Measurements from ENCODE around the gene IFITM5. TPM values are rescaled to one million over a fixed set of nuclear protein-coding genes. Genes with fewer than 3 reads are reported as not detected.
"Not testable (repeated sequence)": the region's sequence is repeated elsewhere in the genome, so short reads cannot be mapped to it uniquely, and the experiment has no call there.

IFITM5 gene
- total and polyA plus RNA-seq, 5 experiments from 2014 or later = not detected

DNA sequence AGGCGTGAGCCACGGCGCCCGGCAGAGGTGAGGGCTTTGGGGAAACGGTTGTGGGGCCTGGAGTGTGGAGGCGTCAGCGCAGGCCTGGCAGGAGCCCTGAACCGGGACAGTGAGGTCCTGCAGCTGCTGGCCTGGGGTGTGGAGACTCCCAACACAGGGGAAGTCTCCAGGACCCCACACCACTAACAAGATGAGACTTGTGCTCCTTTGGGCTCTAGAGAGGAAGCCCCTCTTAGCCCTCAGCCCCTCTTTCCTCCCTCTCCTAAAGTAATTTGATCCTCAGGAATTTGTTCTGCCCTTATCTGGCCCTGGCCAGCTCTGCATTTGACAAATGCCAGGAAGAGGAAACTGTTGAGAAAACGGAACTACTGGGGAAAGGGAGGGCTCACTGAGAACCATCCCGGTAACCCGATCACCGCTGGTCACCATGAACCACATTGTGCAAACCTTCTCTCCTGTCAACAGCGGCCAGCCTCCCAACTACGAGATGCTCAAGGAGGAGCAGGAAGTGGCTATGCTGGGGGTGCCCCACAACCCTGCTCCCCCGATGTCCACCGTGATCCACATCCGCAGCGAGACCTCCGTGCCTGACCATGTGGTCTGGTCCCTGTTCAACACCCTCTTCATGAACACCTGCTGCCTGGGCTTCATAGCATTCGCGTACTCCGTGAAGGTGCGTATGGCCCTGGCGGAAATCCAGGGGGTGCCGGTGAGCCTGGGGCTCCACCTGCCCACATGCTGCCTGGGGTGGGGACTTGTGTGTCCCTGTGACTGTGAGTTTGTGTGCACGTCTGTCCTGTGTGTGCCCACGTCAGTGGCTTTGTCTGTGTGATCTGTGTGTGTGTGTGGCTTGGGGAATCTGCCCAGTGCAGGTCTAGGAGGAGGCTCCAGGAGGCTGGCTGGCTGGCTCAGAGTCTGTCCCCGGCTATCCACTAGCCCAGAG is 8.7 kb upstream of the IFITM5 start, which contains the start of gene IFITM2:
Gene IFITM2 (plus strand): TSS at position 51 of the 943 bp plus-strand sequence. CDS start 377 bp downstream, at position 428.
- peaks cover 27 to 68% (median 55%) of the 10 kb centered on the region in 4 donors for H3K4me1 Mint-ChIP-seq
- H3K36me3 Mint-ChIP-seq, H3K9me3 Mint-ChIP-seq, H3K27me3 Mint-ChIP-seq: not testable (repeated sequence)
- peak within 1 kb of the TSS; percentile 95 to 100 (median 98) for H3K27ac Mint-ChIP-seq
- peak within 1 kb of the TSS; percentile 90 to 100 (median 94) for H3K4me3 Mint-ChIP-seq
- ATAC-seq (peak; percentile 59 to 81), DNase-seq (peak in 9 of 10 donors; percentile 42 to 84 (median 72))
- POLR2A ChIA-PET = interaction anchor here (0.6 to 11.2 kb wide), 16 partner anchors 8 to 142 kb away, joined by 3 to 122 read pairs (median 8); partner anchors contain the start of genes BET1L, IFITM1, IFITM3 and PGGHG

DNA sequence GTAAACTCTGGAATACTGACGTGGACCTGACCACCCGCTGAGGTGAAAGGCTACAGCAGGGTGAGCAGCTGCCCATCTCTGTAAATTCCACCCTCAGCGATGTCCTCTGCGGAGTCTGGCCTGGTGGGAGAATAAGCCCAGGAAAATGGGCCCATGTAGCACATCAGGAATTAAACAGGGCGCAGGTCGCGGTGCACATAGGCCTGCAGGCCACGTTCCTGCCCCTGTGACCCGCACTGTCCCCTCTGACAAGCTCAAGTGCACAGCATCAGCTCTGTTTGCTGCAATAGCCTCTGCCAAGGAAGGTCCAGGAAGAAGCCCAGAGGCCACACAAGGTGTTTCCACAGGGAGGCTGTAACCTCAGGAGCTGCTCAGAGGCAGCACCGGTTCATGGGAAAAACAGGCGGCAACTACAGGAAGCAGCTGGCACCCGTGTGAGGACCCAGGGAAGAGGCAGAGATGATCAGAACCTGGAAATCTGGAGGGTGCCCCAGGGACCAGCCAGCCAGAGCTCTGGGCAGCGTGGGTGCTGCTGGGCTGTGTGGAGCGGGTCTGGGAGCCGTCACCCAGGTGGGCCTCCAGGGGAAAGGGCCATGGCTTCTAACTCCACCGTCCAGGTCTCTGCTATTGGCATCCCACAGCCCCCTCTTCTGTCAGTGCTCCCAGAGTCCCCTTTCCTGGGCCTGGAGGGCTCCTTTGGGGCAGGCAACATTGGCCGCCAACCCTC is 7.5 kb upstream of the IFITM5 start:
- Mint-ChIP-seq H3K36me3 (peaks cover 0 to 8% (median 6%) of the 10 kb centered on the region in 3 donors), H3K4me3 (peak overlapping the region; percentile 18 to 97 (median 93)), H3K27me3 (no peaks in the 10 kb centered on the region), H3K27ac (peak overlapping the region in 9 of 10 donors; percentile 91 to 100 (median 97)), H3K4me1 (peaks cover 26 to 65% (median 51%) of the 10 kb centered on the region in 4 donors), H3K9me3 (no peaks in the 10 kb centered on the region)
- no peak for DNase-seq
- no peak for ATAC-seq
- POLR2A ChIA-PET = interaction anchor here (0.7 to 11.2 kb wide), 15 partner anchors 8 to 143 kb away, joined by 3 to 122 read pairs (median 7); partner anchors contain the start of genes BET1L, IFITM1, PGGHG and PTDSS2

DNA sequence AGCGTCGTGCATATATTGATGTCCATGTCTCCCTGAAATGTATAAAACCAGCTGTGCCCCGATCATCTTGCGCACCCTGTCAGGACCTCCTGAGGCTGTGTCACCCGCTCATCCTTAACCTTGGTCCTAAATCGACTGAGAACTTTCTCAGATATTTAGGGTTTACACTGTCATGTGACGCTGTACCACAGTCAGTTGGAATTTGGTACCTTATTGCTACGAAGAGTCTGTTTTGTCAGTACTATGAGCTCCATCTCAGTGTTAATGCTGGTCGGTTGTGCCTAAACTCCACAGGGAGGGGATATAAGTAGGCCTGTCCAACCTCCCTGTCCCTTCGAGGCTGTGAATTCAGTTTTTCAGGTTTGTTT is 6.5 kb upstream of the IFITM5 start:
- peak overlapping the region in 9 of 10 donors; percentile 11 to 97 (median 86) for H3K27ac Mint-ChIP-seq
- peaks cover 0 to 8% (median 6%) of the 10 kb centered on the region in 3 donors for H3K36me3 Mint-ChIP-seq
- H3K4me1 Mint-ChIP-seq = peaks cover 27 to 68% (median 57%) of the 10 kb centered on the region in 4 donors
- DNase-seq (no peak), ATAC-seq (no peak)
- H3K9me3 Mint-ChIP-seq = no peaks in the 10 kb centered on the region
- POLR2A ChIA-PET = interaction anchor here (0.8 to 11.2 kb wide), 16 partner anchors 10 to 144 kb away, joined by 3 to 122 read pairs (median 8); partner anchors contain the start of genes BET1L, IFITM1, PGGHG and PTDSS2
- peak overlapping the region in 6 of 10 donors; percentile 8 to 72 (median 40) for H3K4me3 Mint-ChIP-seq
- H3K27me3 Mint-ChIP-seq = peaks cover 0 to 2% (median 0%) of the 10 kb centered on the region in 5 donors

DNA sequence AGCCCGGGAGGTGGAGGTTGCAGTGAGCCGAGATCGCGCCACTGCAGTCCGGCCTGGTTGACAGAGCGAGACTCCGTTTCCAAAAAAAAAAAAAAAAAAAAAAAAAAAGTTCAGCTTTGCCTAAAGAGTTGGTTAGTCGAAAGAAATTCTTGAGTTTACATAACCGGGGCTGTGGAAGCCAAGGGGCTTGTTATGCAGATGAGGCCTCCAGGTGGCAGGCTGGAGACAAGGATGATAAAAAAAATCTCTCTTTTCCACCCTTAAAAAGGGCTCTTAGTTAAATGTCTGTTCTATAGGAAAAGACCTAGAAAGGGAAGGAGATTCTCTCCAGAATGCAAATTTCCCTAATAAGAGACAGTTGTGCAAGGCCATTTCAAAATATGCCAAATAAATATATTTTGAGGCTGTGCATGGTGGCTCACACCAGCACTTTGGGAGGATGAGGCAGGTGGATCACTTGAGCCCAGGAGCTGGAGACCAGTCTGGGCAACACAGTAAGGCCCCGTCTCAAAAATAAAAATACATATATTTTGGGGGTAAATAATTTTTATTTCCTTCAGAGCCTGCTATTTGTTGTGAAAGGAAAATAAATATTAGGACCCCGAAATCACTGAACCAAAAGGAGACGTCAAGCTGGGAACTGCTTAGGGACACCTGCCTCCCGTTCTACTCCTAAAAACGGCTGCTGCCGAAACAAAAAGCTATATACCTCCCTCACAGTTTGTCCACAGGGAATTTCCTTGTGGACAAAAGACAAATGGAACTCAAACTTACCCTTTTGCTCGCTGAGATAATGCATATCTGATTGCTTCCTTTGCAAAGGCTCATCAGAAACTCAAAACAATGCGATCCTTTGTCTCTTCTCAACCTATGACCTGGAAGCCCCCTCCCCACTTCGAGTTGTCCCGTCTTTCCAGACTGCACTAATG is 5.9 kb upstream of the IFITM5 start:
- Mint-ChIP-seq H3K9me3 (no peaks in the 10 kb centered on the region), H3K27ac (peak overlapping the region; percentile 48 to 97 (median 88)), H3K27me3 (peaks cover 0 to 2% (median 0%) of the 10 kb centered on the region in 5 donors), H3K36me3 (peaks cover 0 to 8% (median 6%) of the 10 kb centered on the region in 3 donors), H3K4me1 (peaks cover 32 to 74% (median 63%) of the 10 kb centered on the region in 4 donors), H3K4me3 (peak overlapping the region in 7 of 10 donors; percentile 30 to 72 (median 36))
- DNase-seq (peak in 8 of 10 donors; percentile 59 to 86 (median 71)), ATAC-seq (peak; percentile 11 to 30)
- POLR2A ChIA-PET = interaction anchor here (0.6 to 11.2 kb wide), 24 partner anchors 9 to 144 kb away, joined by 3 to 122 read pairs (median 5); partner anchors contain the start of genes IFITM1, PGGHG and PTDSS2

DNA sequence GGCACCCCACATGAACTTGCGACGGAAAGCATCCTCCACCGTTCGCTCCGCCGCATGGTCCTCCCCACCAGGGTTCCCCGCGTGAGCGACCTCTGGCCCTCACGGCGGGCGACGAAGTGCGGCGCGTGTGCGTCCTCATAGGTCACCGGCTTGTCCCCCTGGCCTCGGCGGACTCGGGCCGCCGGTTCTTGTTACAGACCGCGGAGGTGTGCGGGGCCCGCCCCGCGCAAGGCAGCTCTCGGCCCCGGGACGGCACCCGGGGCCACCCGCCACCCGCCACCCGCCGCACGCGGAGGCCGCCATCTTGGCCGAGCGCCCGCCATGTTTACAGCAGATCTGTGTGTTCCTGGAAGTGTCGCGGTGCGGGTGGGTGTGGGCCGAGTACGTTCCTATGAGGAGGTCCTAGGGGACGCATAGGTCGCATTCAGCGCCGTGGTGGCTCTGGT is 4.8 kb upstream of the IFITM5 start:
- ATAC-seq = no peak
- no peak overlapping the region for H3K4me3 Mint-ChIP-seq
- H3K27ac Mint-ChIP-seq = peak overlapping the region in 2 of 10 donors; percentile 58 to 59
- H3K27me3 Mint-ChIP-seq = peaks cover 0 to 2% (median 0%) of the 10 kb centered on the region in 5 donors
- H3K36me3 Mint-ChIP-seq = peaks cover 0 to 4% (median under 1%) of the 10 kb centered on the region in 3 donors
- DNase-seq = no peak
- POLR2A ChIA-PET = interaction anchor here (0.6 to 11.2 kb wide), 11 partner anchors 10 to 93 kb away, joined by 3 to 122 read pairs (median 5); partner anchors contain the start of genes IFITM1 and PGGHG
- H3K9me3 Mint-ChIP-seq = no peaks in the 10 kb centered on the region
- H3K4me1 Mint-ChIP-seq = peaks cover 27 to 72% (median 63%) of the 10 kb centered on the region in 4 donors

DNA sequence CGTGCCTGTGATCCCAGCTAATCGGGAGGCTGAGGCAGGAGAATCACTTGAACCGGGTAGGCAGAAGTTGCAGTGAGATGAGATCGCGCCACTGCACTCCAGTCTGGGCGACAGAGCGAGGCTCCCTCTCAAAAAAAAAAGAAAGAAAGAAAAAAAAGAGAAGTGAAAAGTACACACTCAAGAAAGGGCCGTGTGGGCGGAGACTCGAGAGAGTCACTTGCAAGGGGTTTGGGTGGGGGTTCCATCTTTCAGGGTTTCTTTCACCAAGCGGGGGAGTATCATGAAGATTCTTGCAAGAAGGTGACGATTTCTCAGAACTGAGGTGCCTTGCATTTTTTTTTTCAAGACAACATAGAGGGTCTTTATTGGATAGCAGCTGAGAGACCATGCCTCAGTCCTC is 4.0 kb upstream of the IFITM5 start:
- peak overlapping the region in 6 of 10 donors; percentile 7 to 62 (median 26) for H3K4me3 Mint-ChIP-seq
- no peaks in the 10 kb centered on the region for H3K9me3 Mint-ChIP-seq
- H3K27me3 Mint-ChIP-seq = peaks cover 0 to 2% (median 0%) of the 10 kb centered on the region in 5 donors
- peak overlapping the region in 9 of 10 donors; percentile 24 to 88 (median 58) for H3K27ac Mint-ChIP-seq
- POLR2A ChIA-PET = interaction anchor here (0.9 to 11.2 kb wide), 8 partner anchors 10 to 82 kb away, joined by 3 to 122 read pairs (median 6); partner anchors contain the start of genes IFITM1 and PGGHG
- peaks cover 0 to under 1% (median 0%) of the 10 kb centered on the region in 3 donors for H3K36me3 Mint-ChIP-seq
- H3K4me1 Mint-ChIP-seq = peaks cover 22 to 72% (median 61%) of the 10 kb centered on the region in 4 donors
- no peak for ATAC-seq
- DNase-seq = no peak

DNA sequence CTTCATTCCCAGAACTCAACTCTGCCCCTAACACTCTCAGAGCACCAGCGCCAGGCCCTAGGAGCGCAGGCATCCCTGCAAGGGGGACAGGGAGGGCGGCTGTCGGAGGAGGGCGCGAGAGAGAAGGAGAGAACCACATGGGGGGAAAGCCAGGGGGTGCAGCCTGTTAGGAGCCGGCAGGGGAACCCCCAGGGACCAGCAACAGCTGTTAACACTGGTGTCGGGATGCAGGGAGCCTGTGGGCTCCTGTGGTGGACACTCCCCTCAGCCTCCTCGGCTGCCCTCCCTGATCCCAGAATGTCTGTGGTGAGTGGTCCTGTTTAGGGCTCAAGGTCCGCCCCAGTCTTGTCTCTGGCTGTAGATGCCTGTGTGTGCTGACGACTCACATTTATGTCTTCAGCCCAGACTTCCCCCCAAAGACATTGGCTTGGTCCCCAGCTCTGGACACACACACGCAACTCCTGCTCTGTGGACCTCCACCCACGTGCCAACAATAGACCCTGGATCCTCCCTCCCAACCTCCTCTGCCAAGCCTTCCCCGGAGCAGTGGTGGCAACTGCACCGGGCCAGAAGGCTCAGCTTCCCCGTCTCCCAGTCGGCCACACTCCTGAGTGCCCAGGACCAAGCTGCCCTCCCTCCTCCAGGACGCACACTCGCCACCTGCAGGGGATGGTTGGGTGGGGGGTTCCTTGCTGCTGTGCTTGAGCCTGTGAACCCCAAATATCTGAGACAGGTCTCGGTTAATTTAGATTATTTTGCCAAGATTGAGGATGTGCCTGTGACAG is 817 bp upstream of the IFITM5 start:
- ATAC-seq = peak; percentile 19 to 53
- peak in 5 of 10 donors; percentile 55 to 75 (median 57) for DNase-seq
- Mint-ChIP-seq H3K27ac (peak overlapping the region in 6 of 10 donors; percentile 38 to 81 (median 60)), H3K27me3 (peaks cover 0 to 2% (median 0%) of the 10 kb centered on the region in 5 donors), H3K36me3 (peaks cover 0 to under 1% (median 0%) of the 10 kb centered on the region in 3 donors), H3K4me3 (peak overlapping the region in 4 of 10 donors; percentile 12 to 48 (median 45)), H3K4me1 (peaks cover 18 to 62% (median 57%) of the 10 kb centered on the region in 4 donors), H3K9me3 (no peaks in the 10 kb centered on the region)
- POLR2A ChIA-PET = interaction anchor here (0.7 to 11.2 kb wide), 11 partner anchors 11 to 107 kb away, joined by 3 to 122 read pairs (median 3); partner anchors contain the start of genes BET1L, PGGHG and RIC8A

DNA sequence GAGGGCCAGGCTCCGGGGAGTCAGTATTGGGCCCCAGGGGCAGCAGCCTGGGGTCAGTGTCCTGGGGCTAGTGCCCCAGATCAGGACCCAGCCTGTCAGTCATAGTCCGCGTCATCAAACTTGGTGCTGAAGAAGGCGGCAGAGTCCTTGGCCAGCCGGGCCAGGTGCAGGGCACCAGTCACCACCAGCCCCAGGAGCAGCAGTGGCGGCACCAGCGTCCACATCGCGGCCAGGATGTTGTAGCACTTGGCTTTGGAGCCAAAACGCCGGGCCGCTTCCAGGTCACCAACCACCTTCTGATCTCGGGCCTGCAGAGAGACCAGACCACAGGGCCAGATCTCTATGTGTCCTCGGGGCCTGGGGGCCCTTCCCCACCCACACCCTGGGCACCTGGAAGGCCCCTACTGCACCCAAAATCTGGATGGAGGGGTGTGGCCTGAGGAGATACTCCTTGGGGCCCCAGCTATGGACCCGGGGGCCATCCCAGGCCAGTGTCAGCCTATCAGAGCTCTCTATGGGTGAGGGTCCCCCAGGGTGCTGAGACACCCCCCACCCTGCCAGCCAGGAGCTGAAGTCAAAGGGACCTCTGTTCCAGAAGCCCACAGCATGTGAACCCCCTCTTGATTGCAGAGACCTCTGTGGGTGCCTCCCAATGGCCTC is 790 bp downstream of the IFITM5 start:
- peak in 3 of 10 donors; percentile 6 to 58 (median 17) for DNase-seq
- peak overlapping the region in 8 of 10 donors; percentile 12 to 71 (median 26) for H3K4me3 Mint-ChIP-seq

DNA sequence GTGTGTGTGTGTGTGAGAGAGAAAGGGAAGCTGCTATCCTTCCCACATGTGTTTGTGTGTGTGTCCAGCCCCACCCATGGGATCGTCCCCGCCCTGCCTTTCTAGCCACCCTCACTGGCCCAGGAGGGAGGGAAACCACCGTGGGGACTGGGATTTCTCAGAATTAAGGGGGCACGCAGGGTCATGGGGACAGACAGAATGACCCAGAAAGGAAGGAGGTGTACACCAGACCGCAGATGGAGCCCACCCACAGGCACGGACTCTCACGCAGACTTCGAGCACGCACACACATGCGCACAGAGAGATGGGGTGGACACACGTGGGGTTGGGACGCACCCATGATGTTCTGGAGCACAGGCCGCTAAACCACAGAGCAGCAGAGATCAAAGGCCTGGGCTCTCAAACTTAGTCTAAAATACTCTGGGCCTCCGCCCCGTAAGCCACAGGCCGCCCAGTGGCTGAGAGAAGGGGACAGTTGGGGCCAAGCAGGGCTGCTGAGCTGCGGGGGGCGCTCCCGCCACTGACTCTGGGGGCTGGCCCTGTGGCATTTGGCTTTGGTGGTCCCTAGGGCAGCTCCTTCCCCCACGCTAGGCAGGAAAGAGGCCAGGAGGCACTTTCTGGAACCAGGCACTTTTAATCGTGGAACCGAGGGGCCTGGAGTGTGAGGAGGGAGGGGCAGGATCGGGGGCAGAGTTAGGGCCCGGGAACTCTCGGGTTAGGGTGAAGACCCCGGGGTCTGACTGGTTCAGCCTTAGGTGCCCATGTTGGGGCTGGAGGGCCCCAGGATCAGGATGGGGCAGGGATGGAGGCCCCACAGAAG is 1.5 kb downstream of the IFITM5 start:
- peak overlapping the region in 8 of 10 donors; percentile 12 to 80 (median 67) for H3K4me3 Mint-ChIP-seq
- peak overlapping the region; percentile 70 to 94 (median 88) for H3K27ac Mint-ChIP-seq
- POLR2A ChIA-PET = interaction anchor here (0.7 to 11.2 kb wide), 7 partner anchors 8 to 88 kb away, joined by 3 to 122 read pairs (median 7); partner anchors contain the start of gene PGGHG
- H3K4me1 Mint-ChIP-seq = peaks cover 18 to 48% (median 41%) of the 10 kb centered on the region in 4 donors
- H3K27me3 Mint-ChIP-seq = peaks cover 0 to 2% (median 0%) of the 10 kb centered on the region in 5 donors
- no peaks in the 10 kb centered on the region for H3K9me3 Mint-ChIP-seq
- ATAC-seq (peak; percentile 48 to 52), DNase-seq (peak in 5 of 10 donors; percentile 28 to 72 (median 45))
- H3K36me3 Mint-ChIP-seq = peaks cover 0 to 12% (median under 1%) of the 10 kb centered on the region in 3 donors

More for the DNA sequence above, 790 bp downstream of the IFITM5 start:
- peak overlapping the region in 5 of 10 donors; percentile 49 to 91 (median 85) for H3K27ac Mint-ChIP-seq
- H3K27me3 Mint-ChIP-seq = peaks cover 0 to 2% (median 0%) of the 10 kb centered on the region in 5 donors
- no peaks in the 10 kb centered on the region for H3K9me3 Mint-ChIP-seq
- ATAC-seq = peak in 1 of 2 donors; percentile 2
- peaks cover 0 to 12% (median 0%) of the 10 kb centered on the region in 3 donors for H3K36me3 Mint-ChIP-seq
- H3K4me1 Mint-ChIP-seq = peaks cover 20 to 55% (median 49%) of the 10 kb centered on the region in 4 donors
- POLR2A ChIA-PET = interaction anchor here (0.6 to 11.2 kb wide), 13 partner anchors 9 to 209 kb away, joined by 3 to 122 read pairs (median 5); partner anchors contain the start of genes IFITM2, PGGHG and RNH1

All from naive thymus-derived CD8-positive, alpha-beta T cell (primary cell).